HEK293 (cell line): ENCODE data around the gene MTOR.

Source experiments
- CTCF ChIP-seq: fragments of 450-650 bp; formaldehyde crosslinking; IDR thresholded peaks from 2 replicates; pipeline ENCODE4 v1.5.1; 2016; ENCODE audit warnings: missing biosample characterization, missing genetic modification characterization
- PRDM6 ChIP-seq: fragments of 450-650 bp; formaldehyde crosslinking; IDR thresholded peaks from 2 replicates; pipeline ENCODE4 v1.5.1; 2017; ENCODE audit warnings: missing biosample characterization, missing genetic modification characterization
- SP2 ChIP-seq: fragments of 450-650 bp; formaldehyde crosslinking; IDR thresholded peaks from 2 replicates; pipeline ENCODE4 v1.5.1; 2016; ENCODE audit warnings: missing biosample characterization, missing genetic modification characterization
- ZBTB20 ChIP-seq: fragments of 450-650 bp; formaldehyde crosslinking; IDR thresholded peaks from 2 replicates; pipeline ENCODE4 v1.5.1; 2016; ENCODE audit warnings: missing biosample characterization, missing genetic modification characterization
- ZBTB44 ChIP-seq: fragments of 450-650 bp; IDR thresholded peaks from 2 replicates; pipeline ENCODE4 v1.5.1; 2018; ENCODE audit warnings: missing biosample characterization, mild to moderate bottlenecking, missing genetic modification characterization
- ZNF560 ChIP-seq: fragments of 450-650 bp; formaldehyde crosslinking; IDR thresholded peaks from 2 replicates; pipeline ENCODE4 v1.5.1; 2017; ENCODE audit warnings: missing biosample characterization, missing genetic modification characterization, borderline replicate concordance
- ZNF561 ChIP-seq: fragments of 450-650 bp; IDR thresholded peaks from 2 replicates; pipeline ENCODE4 v1.5.1; 2018; ENCODE audit warnings: missing biosample characterization, missing genetic modification characterization, borderline replicate concordance
- ZNF624 ChIP-seq: fragments of 450-650 bp; formaldehyde crosslinking; IDR thresholded peaks from 2 replicates; pipeline ENCODE4 v1.5.1; 2017; ENCODE audit warnings: missing biosample characterization, missing genetic modification characterization
- ZNF747 ChIP-seq: fragments of 450-650 bp; formaldehyde crosslinking; IDR thresholded peaks from 2 replicates; pipeline ENCODE4 v1.5.1; 2016; ENCODE audit warnings: missing biosample characterization, missing genetic modification characterization
- TF ChIP-seq, protein P1 (sequence below): fragments of 450-650 bp; formaldehyde crosslinking; conservative IDR thresholded peaks from 2 replicates; pipeline ENCODE4 v1.5.1; 2016; ENCODE audit warnings: low read depth, missing biosample characterization, missing genetic modification characterization

DNA sequence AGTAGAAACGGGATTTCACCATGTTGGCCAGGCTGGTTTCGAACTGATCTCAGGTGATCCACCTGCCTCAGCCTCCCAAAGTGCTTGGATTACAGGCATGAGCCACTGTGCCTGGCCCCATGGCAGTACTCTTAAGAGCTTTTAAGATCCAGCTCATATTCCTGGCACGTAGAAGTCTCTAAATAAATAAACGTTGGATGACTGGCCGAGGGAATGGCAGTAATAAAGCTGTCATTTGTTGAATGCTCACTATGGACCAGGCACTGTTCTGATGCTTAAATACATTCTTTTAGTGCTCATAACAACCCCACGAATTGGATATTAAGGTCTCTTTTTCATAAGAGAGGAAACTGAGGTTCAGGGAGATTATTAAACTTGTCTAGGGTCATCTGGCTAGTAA, 31.5 kb upstream of the MTOR start:
- TF ChIP-seq CTCF (no peak), ZNF560 (tag by site-specific recombination) (no peak), ZNF561 (tag by site-specific recombination) (no peak), ZBTB20 (tag by site-specific recombination) (no peak), ZBTB44 (tag by site-specific recombination) (no peak), ZNF747 (tag by site-specific recombination) (no peak), PRDM6 (tag by site-specific recombination) (no peak), ZNF624 (tag by site-specific recombination) (no peak), SP2 (no peak)
- TF ChIP-seq, protein P1, sequence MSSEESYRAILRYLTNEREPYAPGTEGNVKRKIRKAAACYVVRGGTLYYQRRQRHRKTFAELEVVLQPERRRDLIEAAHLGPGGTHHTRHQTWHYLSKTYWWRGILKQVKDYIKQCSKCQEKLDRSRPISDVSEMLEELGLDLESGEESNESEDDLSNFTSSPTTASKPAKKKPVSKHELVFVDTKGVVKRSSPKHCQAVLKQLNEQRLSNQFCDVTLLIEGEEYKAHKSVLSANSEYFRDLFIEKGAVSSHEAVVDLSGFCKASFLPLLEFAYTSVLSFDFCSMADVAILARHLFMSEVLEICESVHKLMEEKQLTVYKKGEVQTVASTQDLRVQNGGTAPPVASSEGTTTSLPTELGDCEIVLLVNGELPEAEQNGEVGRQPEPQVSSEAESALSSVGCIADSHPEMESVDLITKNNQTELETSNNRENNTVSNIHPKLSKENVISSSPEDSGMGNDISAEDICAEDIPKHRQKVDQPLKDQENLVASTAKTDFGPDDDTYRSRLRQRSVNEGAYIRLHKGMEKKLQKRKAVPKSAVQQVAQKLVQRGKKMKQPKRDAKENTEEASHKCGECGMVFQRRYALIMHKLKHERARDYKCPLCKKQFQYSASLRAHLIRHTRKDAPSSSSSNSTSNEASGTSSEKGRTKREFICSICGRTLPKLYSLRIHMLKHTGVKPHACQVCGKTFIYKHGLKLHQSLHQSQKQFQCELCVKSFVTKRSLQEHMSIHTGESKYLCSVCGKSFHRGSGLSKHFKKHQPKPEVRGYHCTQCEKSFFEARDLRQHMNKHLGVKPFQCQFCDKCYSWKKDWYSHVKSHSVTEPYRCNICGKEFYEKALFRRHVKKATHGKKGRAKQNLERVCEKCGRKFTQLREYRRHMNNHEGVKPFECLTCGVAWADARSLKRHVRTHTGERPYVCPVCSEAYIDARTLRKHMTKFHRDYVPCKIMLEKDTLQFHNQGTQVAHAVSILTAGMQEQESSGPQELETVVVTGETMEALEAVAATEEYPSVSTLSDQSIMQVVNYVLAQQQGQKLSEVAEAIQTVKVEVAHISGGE, result no peak
